Endothelial cell of umbilical vein (primary cell): Measurements from ENCODE around the gene B4GALT6. TPM values are rescaled to one million over a fixed set of nuclear protein-coding genes. Genes with fewer than 3 reads are reported as not detected.

ENCODE experiments used
- BruUV-seq: library from RNA; stranded (reverse); fragments of 400-500 nt; replicated peaks from 2 replicates; lab custom pipeline; 2021; lab: Mats Ljungman, UMichigan
- CTCF ChIA-PET: fragments of 300-600, 350-600 bp; sonication (Branson Sonifier 250); formaldehyde crosslinking; loops from one replicate; lab custom pipeline; 2021; ENCODE audit warnings: antibody characterized with exemption, inconsistent platforms; lab: Charles Lee
- POLR2A ChIA-PET: fragments of 300-600, 350-600 bp; sonication (Branson Sonifier 250); formaldehyde crosslinking; loops from one replicate; lab custom pipeline; 2021; ENCODE audit warnings: antibody characterized with exemption, inconsistent platforms; lab: Charles Lee
- DNase-seq: peaks from one replicate; pipeline ENCODE4 v3.0.0-alpha.2; 2011; ENCODE audit warnings: low read depth, low spot score
- FAIRE-seq: peaks from 2 replicates; lab custom pipeline; 2011; peaks lifted over from hg19 to GRCh38; lab: Jason Lieb, UNC
- H2AFZ ChIP-seq: 2 replicates; pipeline ENCODE4 v1.6.0; 2012; ENCODE audit warnings: low read depth, low read length, control low read depth, inconsistent platforms
- H3K27ac ChIP-seq: 2 replicates; pipeline ENCODE4 v1.5.1; 2011; ENCODE audit warnings: low read depth, mild to moderate bottlenecking, control low read depth, low read length, moderate library complexity; ENCODE audit not compliant: insufficient read depth
- H3K27me3 ChIP-seq, 2 experiments: 2 replicates each; pipeline versions ENCODE4 v1.6.0 to v1.6.1; 2011; ENCODE audit warnings: low read length in 2 of 2, mixed read lengths in 1 of 2; ENCODE audit not compliant: control insufficient read depth in 2 of 2, insufficient read depth in 2 of 2
- H3K36me3 ChIP-seq, 2 experiments: 2 replicates in 1 of 2; 3 replicates in 1 of 2; pipeline ENCODE4 v1.5.1; 2011; ENCODE audit warnings: low read length in 2 of 2, mild to moderate bottlenecking in 1 of 2, moderate library complexity in 1 of 2; ENCODE audit not compliant: control insufficient read depth in 2 of 2, insufficient read depth in 2 of 2; ENCODE audit errors: extremely low read depth in 1 of 2
- H3K4me1 ChIP-seq: 3 replicates; pipeline ENCODE4 v1.5.1; 2011; ENCODE audit warnings: mild to moderate bottlenecking, low read length; ENCODE audit not compliant: control insufficient read depth, insufficient read depth; ENCODE audit errors: extremely low read depth
- H3K4me2 ChIP-seq: 2 replicates; pipeline ENCODE4 v1.6.1; 2011; ENCODE audit warnings: low read length, control low read depth, mixed read lengths; ENCODE audit not compliant: insufficient read depth
- H3K4me3 ChIP-seq, 3 experiments: fragments of 200-600 bp in 1 of 3; sonication (generic), shearing (Covaris generic) in 1 of 3; replicated peaks in 1 of 3; 2 replicates each; pipeline ENCODE4 v1.5.1; 2011 to 2016; ENCODE audit warnings: control low read depth in 3 of 3, low read length in 3 of 3, mild to moderate bottlenecking in 2 of 3, inconsistent platforms in 1 of 3, low read depth in 1 of 3, moderate library complexity in 1 of 3; ENCODE audit not compliant: insufficient read depth in 1 of 3
- H3K79me2 ChIP-seq: 2 replicates; pipeline ENCODE4 v1.6.0; 2012; ENCODE audit warnings: low read length, inconsistent platforms; ENCODE audit not compliant: control insufficient read depth, insufficient read depth
- H3K9ac ChIP-seq: replicated peaks from 2 replicates; pipeline ENCODE3; 2011; ENCODE audit warnings: low read length, control low read depth; ENCODE audit not compliant: insufficient read depth; ENCODE audit errors: extremely low read depth
- H3K9me1 ChIP-seq: replicated peaks from 3 replicates; pipeline ENCODE4 v1.6.0; 2011; ENCODE audit warnings: mild to moderate bottlenecking, low read length; ENCODE audit not compliant: control insufficient read depth, insufficient read depth; ENCODE audit errors: extremely low read depth
- H3K9me3 ChIP-seq: replicated peaks from 2 replicates; pipeline ENCODE4 v1.5.1; 2012; ENCODE audit warnings: low read length, inconsistent platforms; ENCODE audit not compliant: control insufficient read depth, insufficient read depth
- H4K20me1 ChIP-seq: replicated peaks from 2 replicates; pipeline ENCODE3; 2011; ENCODE audit warnings: mild to moderate bottlenecking, low read length; ENCODE audit not compliant: control insufficient read depth, insufficient read depth; ENCODE audit errors: extremely low read depth
- EZH2 ChIP-seq: IDR thresholded peaks from 2 replicates; pipeline ENCODE4 v1.6.1; 2012; ENCODE audit warnings: borderline replicate concordance, low read depth, mild to moderate bottlenecking, moderate library complexity, low read length, inconsistent platforms; ENCODE audit not compliant: severe bottlenecking
- FOS ChIP-seq: IDR thresholded peaks from 2 replicates; pipeline ENCODE4 v1.6.1; 2011; ENCODE audit warnings: mild to moderate bottlenecking, low read length, moderate library complexity, borderline replicate concordance; ENCODE audit not compliant: insufficient read depth
- GATA2 ChIP-seq: IDR thresholded peaks from 2 replicates; pipeline ENCODE4 v1.7.0; 2011; ENCODE audit warnings: low read depth, mild to moderate bottlenecking, moderate library complexity, mixed read lengths, low read length; ENCODE audit not compliant: insufficient read length, insufficient read depth
- JUN ChIP-seq: IDR thresholded peaks from 2 replicates; pipeline ENCODE4 v1.6.1; 2011; ENCODE audit warnings: borderline replicate concordance, low read depth; ENCODE audit not compliant: insufficient read length, insufficient read depth
- MYC ChIP-seq: IDR thresholded peaks from one replicate; pipeline ENCODE4 v1.6.1; 2011; ENCODE audit warnings: mild to moderate bottlenecking, low read depth, low read length
- POLR2A ChIP-seq: IDR thresholded peaks from 2 replicates; pipeline ENCODE4 v1.6.1; 2012; ENCODE audit warnings: low read depth, mild to moderate bottlenecking, control low read depth, low read length
- POLR2AphosphoS5 ChIP-seq: IDR thresholded peaks from 2 replicates; pipeline ENCODE4 v1.6.1; 2012; ENCODE audit warnings: low read depth, mild to moderate bottlenecking, control low read depth, low read length, moderate library complexity; ENCODE audit not compliant: insufficient read depth
- dilution Hi-C: fragments of 300-500 bp; cut with MboI; formaldehyde crosslinking; loops from one replicate; pipeline ENCODE4 v1.15.0; 2019; ENCODE audit warnings: low sequenced_read_pairs; ENCODE audit not compliant: extremely low pct_ligation_motif_present
- intact Hi-C: fragments of 100-400 bp; cut with micrococcal nuclease; formaldehyde crosslinking; loops from one replicate; pipeline ENCODE4 v1.10.0; 2022
- polyA plus RNA-seq, 4 experiments: library from polyadenylated mRNA; depleted of rRNA in 3 of 4; stranded (reverse) in 3 of 4; unstranded in 1 of 4; fragments of >200 nt; gene quantifications; 2 replicates each; pipeline versions ENCODE4 v1.2.1 to v1.2.3, GENCODE V29; 2011 to 2012; ENCODE audit warnings: missing spikeins in 1 of 4
- total RNA-seq: library from RNA; stranded (reverse); gene quantifications from 2 replicates; pipeline ENCODE4 v1.2.3, GENCODE V29; 2021
- TF ChIP-seq, protein P1 (sequence below): IDR thresholded peaks from 2 replicates; pipeline ENCODE4 v1.6.1; 2011; ENCODE audit not compliant: insufficient read depth, insufficient read length
- TF ChIP-seq, protein P2 (sequence below), 2 donors: IDR thresholded peaks; 1 replicate in 1 of 2; 2 replicates in 1 of 2; pipeline ENCODE4 v1.5.1; 2011; ENCODE audit warnings: low read length in 2 of 2, mild to moderate bottlenecking in 2 of 2, moderate library complexity in 2 of 2, control low read depth in 1 of 2, inconsistent platforms in 1 of 2, low read depth in 1 of 2; ENCODE audit not compliant: insufficient read depth in 1 of 2; ENCODE audit errors: extremely low read depth in 1 of 2

Gene B4GALT6
- total and polyA plus RNA-seq, 2 donors (not counting 3 experiments of a cell fraction or from before 2014, with no cell fraction given), result 3.9 to 24.2 TPM

- POLR2A ChIA-PET, result no interaction called here
- no TSS peak for BruUV-seq
Measured at GRCh38 chr18:31614044-31614443, 70.3 kb downstream of the B4GALT6 start.

More at GRCh38 chr18:31614044-31614443, 70.3 kb downstream of the B4GALT6 start:
- FAIRE-seq, result no peak
- Histone ChIP-seq H3K9me3 (no peaks in the 10 kb centered on the region), H3K4me3 (no peak overlapping the region), H3K9me1 (no peaks in the 10 kb centered on the region), H3K4me2 (no peak overlapping the region), H3K79me2 (no peaks in the 10 kb centered on the region), H3K4me1 (no peaks in the 10 kb centered on the region), H3K27ac (no peak overlapping the region), H3K9ac (no peak overlapping the region), H2AFZ (no peak overlapping the region), H3K36me3 (no peaks in the 10 kb centered on the region), H4K20me1 (no peaks in the 10 kb centered on the region), H3K27me3 (peaks cover 5 to 6% of the 10 kb centered on the region in 2 experiments)
- TF ChIP-seq GATA2, result no peak
- no peak for TF ChIP-seq JUN
- no peak for TF ChIP-seq FOS
- TF ChIP-seq, protein P1, sequence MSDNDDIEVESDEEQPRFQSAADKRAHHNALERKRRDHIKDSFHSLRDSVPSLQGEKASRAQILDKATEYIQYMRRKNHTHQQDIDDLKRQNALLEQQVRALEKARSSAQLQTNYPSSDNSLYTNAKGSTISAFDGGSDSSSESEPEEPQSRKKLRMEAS, result no peak
- TF ChIP-seq, protein P2, sequence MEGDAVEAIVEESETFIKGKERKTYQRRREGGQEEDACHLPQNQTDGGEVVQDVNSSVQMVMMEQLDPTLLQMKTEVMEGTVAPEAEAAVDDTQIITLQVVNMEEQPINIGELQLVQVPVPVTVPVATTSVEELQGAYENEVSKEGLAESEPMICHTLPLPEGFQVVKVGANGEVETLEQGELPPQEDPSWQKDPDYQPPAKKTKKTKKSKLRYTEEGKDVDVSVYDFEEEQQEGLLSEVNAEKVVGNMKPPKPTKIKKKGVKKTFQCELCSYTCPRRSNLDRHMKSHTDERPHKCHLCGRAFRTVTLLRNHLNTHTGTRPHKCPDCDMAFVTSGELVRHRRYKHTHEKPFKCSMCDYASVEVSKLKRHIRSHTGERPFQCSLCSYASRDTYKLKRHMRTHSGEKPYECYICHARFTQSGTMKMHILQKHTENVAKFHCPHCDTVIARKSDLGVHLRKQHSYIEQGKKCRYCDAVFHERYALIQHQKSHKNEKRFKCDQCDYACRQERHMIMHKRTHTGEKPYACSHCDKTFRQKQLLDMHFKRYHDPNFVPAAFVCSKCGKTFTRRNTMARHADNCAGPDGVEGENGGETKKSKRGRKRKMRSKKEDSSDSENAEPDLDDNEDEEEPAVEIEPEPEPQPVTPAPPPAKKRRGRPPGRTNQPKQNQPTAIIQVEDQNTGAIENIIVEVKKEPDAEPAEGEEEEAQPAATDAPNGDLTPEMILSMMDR (IDR thresholded peaks at IDR 0.05; ENCODE audit: extremely low read depth in 1 of 2, insufficient read depth in 1 of 2, low read depth in 1 of 2, low read length in 2 of 2), result no peak
- TF ChIP-seq MYC, result no peak
- TF ChIP-seq POLR2AphosphoS5, result no peak
- no peak for TF ChIP-seq POLR2A
- no peak for TF ChIP-seq EZH2
- dilution Hi-C loops (no loop called here), intact Hi-C loops (loop anchor here (5.0 kb wide), 1 partner anchor 73 kb away; no protein-coding TSS in a partner anchor)
- CTCF ChIA-PET, result interaction anchor here (0.8 to 1.4 kb wide), 3 partner anchors 58 to 111 kb away, joined by 3 to 4 read pairs (median 3); no protein-coding TSS in a partner anchor
- no peak for DNase-seq
